HG03354 (cell line): ENCODE measurements around the gene ING4.

Experiments used
- ATAC-seq: cut with Tn5 transposase; IDR thresholded peaks from one replicate; pipeline ENCODE4 v1.9.1; 2021; ENCODE audit warnings: mild to moderate bottlenecking; ENCODE audit not compliant: unreplicated experiment, poor library complexity, severe bottlenecking

The ING4 gene

DNA sequence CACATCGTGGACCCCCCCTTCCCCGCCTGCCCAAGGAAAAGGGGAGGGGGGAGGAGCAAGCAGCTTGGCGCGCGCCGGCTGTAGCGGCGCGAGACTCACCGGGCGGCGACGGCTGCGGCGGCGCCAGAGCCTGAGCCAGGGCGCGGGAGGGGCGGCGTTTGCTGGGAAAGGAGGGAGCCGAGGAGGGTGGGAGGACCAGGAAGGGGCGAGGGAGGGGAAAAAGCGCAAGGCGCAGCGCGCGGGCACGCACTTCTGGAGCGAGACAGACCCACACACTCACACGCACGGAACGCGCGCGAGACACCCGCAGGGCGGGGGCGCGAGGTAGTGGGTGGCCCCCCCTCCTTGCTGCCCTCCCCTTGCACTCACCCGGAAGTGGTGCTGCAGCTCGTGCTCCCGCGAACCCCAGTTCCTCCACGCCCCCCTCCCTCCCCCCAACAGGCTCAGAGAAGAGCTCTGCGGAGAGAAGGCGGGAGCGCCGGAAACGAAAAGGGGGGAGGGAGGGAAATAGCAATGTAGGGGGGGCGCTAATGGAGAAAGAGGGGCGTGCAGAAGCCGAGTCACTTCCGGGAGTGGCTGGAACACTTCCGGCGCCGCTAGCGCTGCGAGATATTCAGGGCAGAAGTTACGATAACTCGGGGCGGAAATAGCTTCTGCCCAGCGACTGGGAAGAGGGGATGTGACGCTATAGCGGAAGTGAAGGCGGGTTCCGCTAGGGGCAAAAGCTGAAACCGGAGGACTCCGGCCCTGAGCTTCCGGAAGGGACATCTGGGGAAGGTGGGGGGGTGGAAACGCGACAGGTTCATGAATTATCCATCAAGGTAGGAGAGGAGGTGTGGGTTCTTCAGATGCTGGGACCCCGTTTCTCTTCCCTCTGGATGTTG is 26.3 kb upstream of the ING4 start, which contains the start of gene ZNF384:
Gene ZNF384, minus strand, starts transcription at position 377 of the 884 bp plus-strand sequence. CDS start 9,855 bp downstream, outside the sequence.
- ATAC-seq: peak; percentile 85

DNA sequence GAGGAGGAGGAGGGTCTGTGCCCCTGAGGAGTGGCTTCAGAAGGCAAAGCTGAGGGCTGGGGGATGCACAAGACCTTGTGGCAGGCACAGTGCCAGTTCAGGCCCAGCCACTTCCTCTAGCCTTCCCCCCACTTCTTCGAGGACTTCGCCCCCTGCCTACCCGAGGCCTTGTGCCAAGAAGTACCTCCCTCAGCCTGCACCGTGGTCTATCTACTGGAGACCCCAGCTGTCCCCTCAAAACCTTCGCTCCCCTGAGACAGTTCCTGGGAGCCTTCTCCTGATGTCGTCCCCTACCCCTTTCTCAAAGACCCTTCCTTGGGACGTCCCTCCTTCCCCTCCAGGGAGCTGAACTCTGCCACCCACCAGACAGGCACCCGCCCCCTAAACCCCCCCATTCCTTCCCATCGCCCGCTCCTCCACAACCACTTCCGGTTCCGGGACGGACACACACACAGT is 25.7 kb upstream of the ING4 start:
- no peak for ATAC-seq

DNA sequence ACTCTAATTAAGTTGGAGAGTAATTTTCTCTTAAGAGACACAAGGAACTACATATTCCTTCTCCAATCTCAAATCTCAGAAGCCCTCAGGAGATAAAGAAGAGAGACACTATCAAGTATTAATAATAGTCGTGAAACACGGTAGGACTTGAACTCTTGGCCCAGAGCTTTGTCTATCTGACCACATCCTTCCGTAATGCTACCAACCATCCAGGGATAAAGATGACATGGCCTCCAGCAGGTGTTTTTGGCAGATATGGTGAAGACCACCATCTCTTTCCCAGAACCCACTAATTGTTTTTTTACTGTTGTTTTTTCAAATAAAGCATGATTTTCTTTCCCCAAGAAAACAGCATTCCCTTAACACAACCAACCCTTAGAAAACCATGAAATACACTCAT is 22.9 kb upstream of the ING4 start:
- no peak for ATAC-seq

DNA sequence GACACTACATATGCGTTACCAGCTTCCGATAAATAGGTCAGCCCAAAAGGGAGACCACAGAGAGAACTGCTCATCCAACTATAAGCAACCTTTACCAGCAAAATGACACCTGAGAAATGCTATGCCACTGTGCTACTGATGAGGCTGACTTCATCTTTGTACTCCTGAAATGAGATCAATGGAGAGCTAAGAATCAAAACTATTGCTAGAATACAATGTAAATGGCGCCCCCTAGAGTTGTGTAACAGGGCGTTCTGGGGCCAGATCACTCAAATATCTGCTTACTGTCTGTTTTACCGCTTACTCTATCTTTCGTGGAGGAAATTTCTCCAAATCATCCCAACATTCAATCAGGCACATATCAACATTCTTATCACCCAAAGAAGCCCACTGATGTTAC is 21.7 kb upstream of the ING4 start:
- no peak for ATAC-seq

DNA sequence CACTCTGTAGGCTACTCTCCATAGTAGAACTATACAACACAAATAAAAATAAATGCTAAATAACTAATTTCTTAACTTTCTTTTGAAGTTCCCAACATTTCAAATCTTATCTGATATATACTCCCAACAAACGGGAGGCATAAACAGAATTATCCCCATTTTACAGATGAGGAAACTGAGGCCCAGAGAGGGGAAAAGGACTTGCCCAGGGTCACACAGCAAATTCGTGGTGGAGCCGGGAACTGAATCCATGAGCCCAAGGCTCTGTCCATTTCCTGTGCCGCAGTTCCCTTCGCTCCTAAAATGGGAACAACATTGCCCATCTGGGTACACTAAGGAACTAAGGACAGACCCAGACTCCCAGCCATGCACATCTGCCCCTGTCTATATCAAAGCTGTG is 14.0 kb upstream of the ING4 start:
- no peak for ATAC-seq

DNA sequence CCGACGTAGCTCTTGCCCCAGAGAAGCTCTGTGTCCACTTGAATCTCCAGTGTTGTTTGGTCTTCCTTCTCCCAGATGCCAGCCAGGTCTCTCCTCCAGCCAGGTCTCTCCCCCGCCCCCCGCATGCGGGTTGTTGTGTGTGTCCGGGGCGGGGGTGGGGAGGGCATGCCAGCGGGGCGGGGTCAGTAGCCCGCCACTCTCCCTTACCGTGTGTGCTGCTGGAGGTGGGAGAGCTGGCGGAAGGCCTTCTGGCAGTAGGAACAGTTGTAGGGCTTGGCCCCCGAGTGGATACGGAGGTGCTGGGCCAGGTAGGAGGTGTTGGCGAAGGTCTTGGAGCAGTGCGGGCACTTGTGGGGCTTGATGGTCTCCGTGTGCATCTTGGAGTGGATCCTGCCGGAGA is 9.2 kb upstream of the ING4 start:
- ATAC-seq: no peak

DNA sequence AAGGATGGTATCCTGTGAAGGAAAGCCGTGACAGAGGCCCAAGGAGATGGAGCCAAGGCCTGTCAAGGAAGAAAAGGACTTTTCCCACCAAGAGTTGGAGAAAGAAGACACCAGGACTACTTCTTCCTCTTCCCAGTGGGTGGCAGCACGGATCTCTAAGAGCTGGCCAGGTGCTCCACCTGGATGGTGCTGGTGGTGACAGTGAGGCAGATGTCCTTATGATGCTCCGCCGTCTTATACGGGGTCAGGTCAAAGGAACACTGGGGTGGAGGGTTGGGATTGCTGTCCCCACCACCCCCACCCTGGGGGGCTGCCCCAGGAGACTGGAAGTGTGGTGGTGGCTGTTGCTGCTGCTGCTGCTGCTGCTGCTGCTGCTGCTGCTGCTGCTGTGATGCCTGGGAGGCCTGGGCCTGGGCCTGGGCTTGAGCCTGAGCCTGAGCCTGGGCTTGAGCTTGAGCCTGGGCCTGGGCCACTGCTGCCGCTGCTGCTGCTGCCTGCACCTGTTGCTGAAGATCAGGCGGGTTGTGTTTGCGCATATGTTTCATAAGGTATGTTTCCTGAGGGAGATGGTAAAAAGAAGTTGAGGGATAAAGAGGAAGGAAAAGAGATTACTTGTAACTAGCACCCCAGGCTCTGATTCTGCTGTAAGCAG is 4.8 kb upstream of the ING4 start:
- ATAC-seq: no peak

DNA sequence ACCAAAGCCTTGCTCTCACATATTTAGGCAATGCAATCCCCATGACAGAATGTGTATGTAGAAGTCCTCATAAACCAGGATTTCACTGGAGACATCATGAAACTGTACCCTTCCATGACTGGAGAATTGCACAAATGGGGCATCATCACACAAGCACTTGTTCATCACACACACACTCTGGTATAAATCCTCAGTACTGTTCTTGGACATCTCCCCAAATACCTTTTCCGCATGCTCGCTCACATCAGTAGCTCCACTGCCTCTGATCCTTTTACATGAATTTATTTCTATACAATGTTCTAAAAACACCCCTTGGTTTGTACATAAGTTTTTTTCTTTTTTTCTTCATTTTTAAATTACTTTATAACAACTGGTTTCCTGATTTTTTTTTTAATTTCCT is 3.3 kb upstream of the ING4 start:
- no peak for ATAC-seq

DNA sequence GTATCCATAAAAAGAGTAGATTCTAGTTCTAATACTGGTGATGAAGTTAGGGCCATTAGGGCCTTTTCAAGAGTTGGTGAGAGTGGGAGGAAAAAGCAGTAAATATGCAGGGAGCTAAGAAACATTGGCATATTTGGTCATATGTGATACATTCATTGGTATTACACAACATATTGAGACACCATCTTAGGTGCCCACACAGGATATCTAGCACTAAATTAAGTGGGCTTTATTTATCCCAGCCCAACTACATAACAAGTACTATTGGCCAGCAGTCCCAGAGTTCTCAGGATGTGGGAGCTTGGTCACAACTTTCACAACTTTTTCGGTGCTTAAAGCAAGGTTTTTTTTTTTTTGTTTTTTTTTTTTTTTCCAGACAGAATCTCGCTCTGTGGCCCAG is 2.0 kb upstream of the ING4 start:
- no peak for ATAC-seq

DNA sequence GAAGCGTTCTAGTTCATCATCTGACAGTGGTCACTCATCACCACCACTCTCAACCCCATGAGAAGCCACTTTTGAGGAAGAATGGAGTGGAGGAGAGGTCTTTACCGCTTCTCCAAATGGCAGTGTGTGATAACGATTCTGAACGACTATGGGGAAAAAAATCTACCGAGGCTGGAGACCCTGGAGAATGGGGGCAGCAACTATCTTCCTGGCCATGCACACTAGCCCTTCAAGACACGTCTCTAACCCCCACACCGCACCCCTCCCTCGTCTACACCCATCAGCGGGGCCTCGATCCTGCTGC is 365 bp downstream of the ING4 start:
- no peak for ATAC-seq

DNA sequence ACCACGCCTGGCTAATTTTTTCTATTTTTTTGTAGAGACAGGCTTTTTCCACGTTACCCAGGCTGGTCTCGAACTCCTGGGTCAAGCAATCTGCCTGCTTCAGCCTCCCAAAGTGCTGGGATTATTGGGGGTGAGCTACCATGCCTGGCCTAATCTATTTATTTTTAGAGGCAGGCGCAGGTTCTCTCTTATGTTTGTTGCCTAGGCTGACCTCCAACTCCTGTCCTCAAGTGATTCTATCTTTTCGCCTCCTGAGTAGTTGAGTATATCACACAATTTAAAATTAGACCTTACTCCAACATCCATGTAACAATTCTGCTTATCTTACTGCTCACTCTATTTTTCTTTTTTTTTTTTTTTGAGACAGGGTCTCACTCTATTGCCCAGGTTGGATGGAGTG is 8.9 kb downstream of the ING4 start:
- no peak for ATAC-seq

DNA sequence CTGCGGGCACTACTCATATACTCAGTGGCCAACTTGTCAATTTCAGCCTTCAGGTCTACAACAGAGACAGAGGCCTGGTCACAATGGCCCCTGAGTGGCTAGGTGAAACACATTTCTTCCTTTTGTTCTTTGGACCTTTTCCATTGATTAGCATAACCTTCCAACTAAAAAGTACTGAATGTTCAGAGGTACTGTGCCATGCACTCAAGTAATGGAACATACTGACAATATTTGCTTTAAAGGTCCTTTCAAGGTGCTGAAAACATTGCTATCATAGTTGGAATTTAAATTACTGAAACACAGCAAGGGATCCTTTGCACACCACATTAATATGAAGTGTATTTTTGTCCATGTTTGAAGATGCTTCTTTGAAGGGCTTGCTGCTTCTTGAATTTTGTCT is 9.6 kb downstream of the ING4 start:
- ATAC-seq: no peak

DNA sequence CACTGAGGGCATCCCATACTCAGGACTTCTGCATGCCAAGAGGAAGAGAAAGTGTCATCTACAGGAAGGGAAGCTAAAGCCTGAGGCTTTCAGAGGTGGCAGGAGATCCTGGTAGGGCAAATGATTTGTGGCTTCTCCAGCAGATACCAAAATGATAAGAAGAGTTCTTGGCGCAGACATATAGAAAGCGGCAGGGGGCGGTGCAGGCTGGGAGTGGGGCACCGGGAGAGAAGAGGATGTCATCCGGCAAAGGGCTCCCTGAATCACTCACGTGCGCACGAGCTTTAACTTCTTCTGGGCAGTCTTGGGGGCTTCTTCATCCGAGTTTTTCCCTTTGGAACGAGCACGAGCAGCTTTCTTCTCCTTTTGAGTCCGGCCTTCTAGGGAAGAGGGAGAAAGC is 10.5 kb downstream of the ING4 start:
- no peak for ATAC-seq

DNA sequence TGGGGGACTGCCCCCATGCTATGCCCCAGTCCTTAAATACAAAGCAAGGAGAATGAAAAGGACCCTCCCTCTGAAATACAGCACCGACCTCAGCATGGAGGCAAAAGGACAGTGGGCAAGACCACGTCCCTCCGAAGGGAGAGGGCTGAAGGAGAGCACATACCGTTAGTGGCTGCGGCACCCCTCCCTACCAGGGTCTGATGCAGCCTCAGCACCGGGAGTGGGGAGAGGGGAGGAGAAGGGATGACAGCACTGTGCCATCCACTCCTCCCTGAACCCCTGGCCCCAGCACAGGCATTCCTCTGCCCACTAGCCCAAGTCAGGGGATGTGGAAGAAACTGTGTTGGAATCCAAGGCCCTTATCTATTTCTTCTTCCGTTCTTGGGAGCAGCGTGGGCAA is 12.1 kb downstream of the ING4 start:
- no peak for ATAC-seq

DNA sequence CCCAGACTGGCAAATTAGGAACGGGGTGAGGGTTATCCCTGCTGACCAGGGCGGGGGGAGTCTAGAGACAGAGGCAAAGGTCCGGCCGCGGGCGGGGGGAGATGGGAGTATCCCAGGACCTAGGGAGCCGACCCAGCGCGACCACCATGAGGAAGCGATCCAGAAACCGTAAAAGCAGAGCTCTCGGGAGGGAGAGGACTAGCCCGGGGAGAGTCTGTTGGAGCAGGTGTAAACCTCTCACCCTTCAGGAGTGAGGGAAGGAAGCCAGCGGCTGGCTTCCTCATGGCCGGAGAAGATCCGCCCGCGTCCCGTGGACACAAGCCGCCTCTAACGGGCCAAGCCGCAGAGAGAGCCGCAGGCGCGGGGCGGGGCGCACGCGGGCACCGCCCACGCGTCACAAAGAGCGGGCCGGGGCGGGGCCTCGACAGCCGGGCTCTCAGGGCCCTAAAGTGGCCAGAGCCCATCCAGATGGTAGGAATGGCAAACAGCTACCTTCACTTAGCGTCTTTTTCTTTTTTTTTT is 15.8 kb downstream of the ING4 start, which contains the start of gene ACRBP:
Gene ACRBP, minus strand, starts transcription at position 350 of the 522 bp plus-strand sequence. Its CDS starts 66 bp downstream, at position 284.
- ATAC-seq: peak; percentile 64

DNA sequence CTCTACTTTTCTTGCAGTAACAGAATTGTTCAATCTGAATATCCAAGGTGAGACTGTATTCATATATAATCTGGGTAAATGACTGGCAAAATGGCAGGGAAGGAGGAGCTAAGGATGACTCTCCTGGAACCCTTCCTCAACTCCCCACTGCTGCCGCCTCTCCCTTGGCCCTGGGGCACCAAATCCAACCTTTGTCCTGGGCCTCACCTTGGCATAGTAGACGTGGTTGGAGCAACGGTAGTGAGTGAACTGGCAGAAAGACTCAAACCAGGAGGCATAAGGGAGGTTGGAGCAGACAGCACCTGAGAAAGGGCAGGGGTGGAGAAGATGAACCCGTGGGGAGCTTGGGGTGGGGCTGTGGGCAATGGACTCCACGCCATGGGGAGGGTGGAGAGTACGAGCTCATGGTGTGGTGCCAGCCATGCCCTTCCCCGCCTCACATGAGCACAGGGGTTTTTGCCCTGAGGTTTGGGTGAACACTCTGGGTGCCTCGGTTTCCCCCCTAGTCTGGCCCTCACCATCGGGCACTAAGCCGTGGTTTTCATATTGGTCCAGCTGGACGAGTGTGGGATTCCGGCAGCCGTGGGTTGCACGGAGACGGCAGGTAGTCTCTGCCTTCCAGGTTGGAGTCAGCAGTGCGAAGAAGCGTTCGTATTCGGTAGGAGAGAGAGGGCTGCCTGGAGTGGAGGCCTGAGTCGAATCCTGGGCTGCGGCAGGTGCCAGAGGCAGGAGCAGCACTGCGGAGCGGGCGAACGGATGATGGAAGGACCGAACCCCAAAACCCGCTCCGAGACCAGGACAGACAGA is 16.4 kb downstream of the ING4 start:
- ATAC-seq: no peak

DNA sequence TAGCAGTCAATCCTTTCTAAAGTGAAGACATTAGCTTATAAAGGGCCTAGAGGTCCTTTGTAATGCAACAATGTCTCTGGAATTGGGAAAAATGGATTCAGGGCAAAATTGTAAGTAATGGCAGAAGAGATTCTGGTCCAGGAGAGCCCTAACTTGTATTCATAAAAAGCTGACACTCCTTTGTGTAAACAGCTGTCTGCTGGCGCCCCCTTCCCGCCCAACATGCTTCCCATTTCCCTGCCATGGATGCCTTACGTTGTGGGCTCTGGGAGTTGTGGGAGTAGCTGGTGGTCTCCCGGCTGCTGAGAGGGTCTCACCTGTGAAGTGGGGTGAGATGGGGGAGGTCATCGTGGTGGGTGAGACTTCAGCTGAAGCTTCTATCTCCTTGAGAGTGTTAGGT is 18.0 kb downstream of the ING4 start:
- ATAC-seq: no peak

DNA sequence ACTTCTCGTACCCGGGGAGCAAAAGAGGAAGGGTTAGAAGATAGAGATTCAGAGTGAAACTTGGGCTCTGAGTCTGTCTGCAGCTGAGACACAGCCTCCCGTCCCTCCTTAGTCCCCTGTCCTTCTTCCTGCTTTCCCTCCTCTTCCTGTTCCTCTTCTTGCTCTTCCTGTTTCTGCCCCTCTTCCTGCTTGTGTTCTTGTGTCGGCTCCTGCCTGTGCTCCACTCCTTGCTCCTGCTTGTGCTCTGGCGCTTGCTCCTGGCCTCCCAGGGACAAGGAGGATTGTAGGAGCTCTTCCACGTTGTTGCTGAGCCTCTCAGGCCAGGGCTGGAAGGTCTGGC is 18.7 kb downstream of the ING4 start:
- ATAC-seq: no peak

DNA sequence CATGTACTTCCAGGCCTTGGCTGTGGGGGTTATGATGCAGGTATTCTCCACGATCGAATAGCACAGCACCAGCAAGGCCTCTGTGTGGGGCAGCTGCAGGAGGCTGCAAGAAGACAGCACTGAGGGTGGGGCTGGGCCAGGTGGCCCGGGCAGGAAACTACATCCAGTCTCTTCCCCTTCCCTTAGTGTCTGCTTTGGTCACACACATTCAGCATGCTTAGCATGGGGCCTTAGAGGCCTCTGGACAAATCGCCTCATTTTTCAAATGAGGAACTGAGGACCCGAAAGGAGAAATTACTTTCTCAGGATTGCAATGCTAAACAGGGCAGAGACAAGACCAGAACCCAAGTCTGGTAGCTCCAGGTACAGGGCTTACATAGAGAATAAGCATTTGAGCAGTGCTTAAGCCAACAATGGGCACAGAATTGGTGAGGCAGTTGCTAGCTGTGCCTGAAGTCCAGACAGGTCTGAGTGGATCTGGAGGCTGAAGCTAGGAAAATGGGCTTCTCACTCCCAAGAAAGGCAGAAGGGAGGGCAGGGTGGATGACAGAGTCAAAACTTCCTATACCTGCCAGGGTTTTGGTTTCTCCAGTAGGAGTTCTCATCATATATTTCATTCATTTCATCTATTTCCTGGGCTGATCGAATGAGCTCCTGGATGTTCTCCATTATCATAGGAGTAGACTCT is 19.2 kb downstream of the ING4 start:
- no peak for ATAC-seq

DNA sequence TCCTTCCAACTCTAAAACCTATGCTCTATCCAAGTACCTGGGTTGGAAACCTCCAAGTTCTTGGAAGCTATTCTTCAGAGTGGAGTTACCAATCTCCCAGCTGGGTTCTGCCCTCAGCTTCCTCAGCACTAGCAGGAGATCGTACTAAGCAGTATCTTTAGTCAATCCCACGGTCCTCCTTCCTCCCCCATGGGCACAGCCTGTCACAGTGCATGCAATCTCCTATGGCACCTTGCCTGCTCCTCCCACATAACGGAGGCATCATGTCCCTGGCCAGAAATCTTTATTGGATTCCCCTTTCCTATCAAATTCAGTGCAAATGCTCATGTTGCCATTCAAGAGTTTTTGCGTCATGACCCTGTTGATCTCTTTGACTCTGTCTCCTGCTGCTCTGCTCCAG is 21.8 kb downstream of the ING4 start:
- ATAC-seq: no peak
